Measurements from ENCODE around the gene TANGO2.

The TANGO2 gene

GRCh38 chr22:19995611-19996339, 25.1 kb upstream of the TANGO2 start:
- DNase-seq (ENCODE audit: low read depth in 3 of 3) = no peak

- DNase-seq (ENCODE audit: low read depth in 3 of 3) = no peak
Observed at GRCh38 chr22:19996694-19997384, 24.1 kb upstream of the TANGO2 start.

DNA sequence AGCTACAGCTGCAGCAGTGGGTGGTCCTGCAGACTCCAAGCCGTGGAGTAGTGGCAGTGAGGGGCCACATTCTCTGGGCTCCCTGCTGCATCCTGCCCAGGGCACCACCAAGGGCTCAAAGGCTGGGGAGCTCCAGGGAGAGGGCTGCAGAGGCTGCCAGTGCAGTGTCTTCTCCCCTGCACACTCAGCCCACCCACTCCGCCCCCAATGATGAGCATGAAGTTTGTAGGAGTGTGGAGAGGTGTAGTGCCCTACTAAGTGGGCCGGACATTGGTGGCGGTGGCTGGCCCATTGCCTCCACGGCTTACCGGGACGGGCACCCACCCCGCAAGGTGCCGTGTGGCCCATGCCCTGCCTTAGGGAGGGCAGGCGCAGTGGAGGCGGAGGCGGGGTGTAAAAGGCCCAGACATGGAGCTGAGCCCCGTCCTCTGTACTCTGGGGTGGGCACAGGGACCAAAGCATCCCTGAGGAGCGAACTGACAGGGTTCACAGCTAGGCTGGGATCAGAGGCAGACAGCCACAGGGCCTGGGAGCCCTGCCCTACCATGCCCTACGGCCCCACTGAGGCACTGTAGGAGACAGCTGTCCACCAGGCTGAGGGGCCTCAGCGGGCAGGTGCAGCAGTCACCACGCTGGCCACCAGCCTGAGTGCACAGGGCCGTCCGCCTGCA, 23.2 kb upstream of the TANGO2 start:
- no peak for DNase-seq (ENCODE audit: low read depth in 3 of 3)

DNA sequence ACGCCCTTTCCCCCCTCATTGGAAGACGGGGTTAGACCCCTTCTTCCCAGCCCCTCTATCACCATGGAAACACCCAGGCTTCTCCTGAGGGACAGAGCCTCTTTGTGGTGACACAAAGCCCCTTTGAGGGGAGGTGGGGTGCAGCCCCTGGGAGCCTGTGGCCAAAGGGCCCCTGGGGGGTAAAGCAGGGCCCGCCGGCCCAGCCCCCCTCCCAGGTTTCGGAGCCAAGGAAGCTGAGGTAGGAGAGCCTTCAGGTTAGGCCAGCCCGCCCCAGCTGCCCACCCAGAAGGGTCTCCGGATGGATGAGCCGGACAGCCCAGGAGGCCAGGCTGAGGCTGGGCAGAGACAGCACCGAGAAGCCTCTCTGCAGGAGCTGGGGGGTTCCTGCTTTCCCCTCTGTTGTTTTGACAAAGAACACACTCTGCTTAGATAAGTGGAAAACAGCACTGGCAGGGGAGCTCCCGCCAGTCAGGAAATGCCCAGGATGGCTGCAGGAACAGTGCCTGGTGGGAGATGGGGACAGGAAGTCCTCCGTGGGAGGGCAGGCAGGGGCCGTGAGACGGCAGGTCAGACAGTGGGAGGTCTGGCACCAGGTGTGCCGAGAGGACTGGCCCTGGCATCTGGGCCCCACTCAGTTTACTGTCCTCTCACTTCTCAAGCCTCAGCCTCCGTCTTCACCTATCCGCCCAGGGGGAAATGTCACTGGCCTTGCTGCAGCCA, 22.5 kb upstream of the TANGO2 start:
- no peak for DNase-seq (ENCODE audit: low read depth in 3 of 3)

- DNase-seq (ENCODE audit: low read depth in 3 of 3) = no peak
Observed at GRCh38 chr22:19998991-19999820, 21.7 kb upstream of the TANGO2 start.

- DNase-seq (ENCODE audit: low read depth in 3 of 3) = no peak
Observed at GRCh38 chr22:20000246-20001081, 20.4 kb upstream of the TANGO2 start.

DNA sequence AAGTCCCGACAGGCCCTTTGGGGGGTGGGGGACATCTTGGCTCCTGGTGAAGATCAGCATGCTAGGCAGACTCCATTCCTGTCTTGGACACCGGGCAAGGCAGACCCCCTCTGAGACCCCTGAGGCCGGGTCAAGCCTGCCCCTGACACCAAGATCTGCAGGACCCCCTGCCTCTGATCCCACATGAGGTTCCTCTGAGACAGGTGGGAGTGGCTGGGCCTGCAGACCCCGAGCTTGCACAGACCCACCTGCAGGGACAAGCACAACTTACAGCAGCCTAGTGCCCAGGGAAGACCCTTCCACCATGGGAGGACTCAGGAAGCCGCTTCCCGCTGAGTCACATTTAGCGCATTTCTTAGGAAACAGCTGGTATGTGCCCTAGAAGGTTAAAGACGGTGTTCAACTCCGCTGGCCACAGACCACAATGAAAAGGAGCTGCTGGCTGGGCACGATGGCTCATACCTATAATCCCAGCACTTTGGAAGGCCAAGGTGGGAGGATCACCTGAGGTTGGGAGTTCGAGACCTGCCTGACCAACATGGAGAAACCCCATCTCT, 19.8 kb upstream of the TANGO2 start:
- DNase-seq (ENCODE audit: low read depth in 3 of 3) = no peak

DNA sequence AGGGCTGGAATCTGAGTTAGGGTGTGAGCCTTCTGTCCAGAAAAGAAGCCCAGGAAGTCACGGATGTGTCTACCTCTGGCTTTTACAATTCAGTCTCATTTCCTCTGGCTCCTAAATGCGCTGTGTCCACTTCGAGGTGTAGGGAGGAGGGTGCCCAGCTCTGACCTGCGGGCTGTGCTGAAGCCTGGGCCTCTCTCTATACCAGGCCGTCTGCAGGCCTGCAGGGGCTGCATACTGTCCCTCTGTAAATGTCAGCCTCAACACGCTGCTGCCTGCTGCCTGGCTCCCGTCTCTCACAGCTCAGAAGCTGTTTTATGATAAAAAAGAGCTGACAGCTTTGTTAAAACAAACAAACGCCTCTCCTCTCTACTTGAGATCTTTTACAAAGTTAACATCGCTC, 18.8 kb upstream of the TANGO2 start:
- no peak for DNase-seq (ENCODE audit: low read depth in 3 of 3)

DNA sequence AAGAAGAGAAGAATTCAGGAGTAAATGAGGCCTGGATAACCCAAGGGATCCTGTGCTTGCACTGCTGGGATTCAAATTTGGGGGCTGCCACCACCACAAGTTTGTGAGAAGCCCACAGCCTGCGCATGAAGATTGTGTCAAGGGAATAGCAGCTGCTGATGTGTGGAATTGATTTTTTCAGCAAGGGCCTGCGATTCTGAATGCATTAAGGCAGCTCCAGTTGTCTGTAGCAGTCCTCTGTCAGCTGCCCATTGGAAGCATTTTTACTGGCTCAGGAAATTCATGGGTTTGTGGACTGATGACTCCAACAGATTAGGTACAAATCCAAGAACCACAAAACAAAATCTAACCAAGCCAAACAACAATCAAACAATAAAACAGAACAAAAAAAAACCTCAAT, 18.3 kb upstream of the TANGO2 start:
- no peak for DNase-seq (ENCODE audit: low read depth in 3 of 3)

GRCh38 chr22:20003304-20003703, 17.6 kb upstream of the TANGO2 start:
- DNase-seq (ENCODE audit: low read depth in 3 of 3) = no peak

- no peak for DNase-seq (ENCODE audit: low read depth in 3 of 3)
Observed at GRCh38 chr22:20004464-20004863, 16.4 kb upstream of the TANGO2 start.

DNA sequence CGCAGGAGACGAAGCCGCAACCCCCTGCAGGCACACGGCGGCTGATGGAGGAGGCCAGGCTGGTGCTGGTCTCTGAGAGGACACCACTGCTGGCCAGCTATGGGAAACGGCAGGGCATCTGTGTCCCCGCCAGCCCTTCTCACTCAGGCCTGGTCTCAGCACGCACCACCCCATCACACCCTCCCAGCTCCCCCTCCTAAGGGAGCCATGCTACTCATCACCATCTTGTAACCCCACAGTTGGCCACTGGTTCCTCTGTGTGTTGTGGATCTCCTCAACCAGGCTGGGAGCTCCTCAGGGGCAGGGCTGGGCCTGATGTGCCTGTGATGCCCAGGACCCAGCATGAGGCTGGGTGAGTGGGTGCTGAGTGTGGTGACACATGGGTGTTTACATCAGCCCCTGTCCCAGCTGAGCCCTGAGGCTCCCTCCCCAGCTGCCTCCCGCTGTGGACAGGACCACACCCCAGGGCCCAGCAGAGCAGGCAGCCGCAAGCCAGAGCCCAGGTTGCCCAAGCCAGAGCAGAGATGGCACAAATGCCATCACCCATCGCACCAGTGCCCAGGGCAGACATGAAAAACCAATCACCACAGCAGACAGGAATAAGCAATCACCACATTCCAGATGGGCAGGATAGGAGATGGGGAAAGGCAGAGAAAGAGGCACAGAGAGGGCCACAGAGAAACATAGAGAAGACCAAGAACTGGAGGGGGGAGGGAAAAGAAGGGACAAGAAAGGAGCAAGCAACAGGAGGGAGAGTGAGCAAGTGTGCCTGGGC, 12.5 kb upstream of the TANGO2 start:
- DNase-seq (ENCODE audit: low read depth in 3 of 3) = no peak

DNA sequence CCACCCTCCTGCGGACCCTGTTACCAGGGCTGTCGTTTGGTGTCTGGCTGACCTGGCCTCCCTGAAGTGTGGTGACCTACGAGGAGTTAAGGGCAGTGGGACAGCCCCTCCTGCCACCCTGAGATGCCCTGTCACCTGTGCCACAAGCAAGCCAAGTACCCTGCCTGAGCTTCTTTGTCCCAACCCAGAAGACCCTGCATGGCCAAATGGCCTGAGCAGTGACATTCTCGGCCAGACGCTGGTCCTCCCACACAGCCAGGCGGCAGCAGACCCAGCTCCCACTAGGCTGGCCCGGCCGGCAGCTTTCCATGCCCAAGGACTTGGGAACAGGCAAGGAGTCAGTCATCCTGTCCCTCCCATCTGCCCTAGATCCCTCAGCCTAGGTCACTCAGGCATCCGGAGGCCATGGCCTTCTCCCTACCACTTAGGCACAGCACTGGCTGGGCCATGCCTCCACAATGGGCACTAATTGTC, 11.9 kb upstream of the TANGO2 start:
- no peak for DNase-seq (ENCODE audit: low read depth in 3 of 3)

GRCh38 chr22:20009582-20010306, 11.2 kb upstream of the TANGO2 start:
- no peak for DNase-seq (ENCODE audit: low read depth in 3 of 3)

DNA sequence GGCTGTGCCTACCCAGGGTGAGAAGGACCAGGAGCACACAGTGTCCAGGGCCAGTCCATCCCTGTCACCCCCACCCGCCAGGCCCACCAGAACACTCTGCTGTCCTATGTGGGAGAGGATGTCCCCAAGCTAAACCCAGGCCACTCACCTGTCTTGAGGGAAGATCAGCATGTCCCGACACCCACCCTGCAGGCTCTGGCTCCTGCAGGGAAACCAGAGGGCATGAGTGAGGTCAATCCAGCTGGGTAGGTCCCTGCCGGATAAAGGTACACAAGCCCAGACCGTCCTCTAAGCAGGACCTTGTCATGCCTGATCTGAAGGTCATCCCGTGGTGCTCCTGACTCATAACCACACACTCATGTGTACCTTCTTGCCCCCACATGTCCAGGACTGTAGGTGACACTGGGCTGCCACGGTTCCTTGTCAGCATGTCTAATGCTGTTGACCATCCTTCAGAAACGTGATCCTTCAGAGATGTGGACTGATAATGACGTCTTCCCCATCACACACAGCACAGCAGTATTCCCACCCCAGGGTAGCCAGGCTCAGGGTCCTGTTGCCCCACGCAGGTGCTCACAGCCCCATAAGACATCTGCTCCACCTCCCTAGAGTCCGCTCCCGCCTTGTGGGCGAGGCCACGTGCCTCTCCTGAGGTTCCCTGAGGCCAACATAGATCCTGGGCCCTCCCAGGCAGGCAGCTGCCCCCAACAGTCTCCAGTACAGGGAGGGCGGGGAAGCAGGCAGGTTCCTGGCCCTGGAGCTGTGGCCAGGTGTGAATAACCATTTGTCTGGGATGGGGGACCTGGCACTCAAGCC, 10.4 kb upstream of the TANGO2 start:
- DNase-seq (ENCODE audit: low read depth in 3 of 3) = no peak

GRCh38 chr22:20011123-20011992, 9.6 kb upstream of the TANGO2 start:
- DNase-seq (ENCODE audit: low read depth in 3 of 3) = no peak

All from stimulated activated CD4-positive, alpha-beta T cell treated with anti-CD3 and anti-CD28 coated beads, TNF-alpha, amount 100 ng/mL, for 24 hours (primary cell).